Measurements from ENCODE around the gene MLYCD. TPM values are rescaled to one million over a fixed set of nuclear protein-coding genes. Genes with fewer than 3 reads are reported as not detected.

Gene MLYCD
- total and polyA plus RNA-seq, 11 donors = 19.4 to 65.3 (median 38.4) TPM

- no peak for TF ChIP-seq CTCF (IDR thresholded peaks at IDR 0.05)
- TF ChIP-seq POLR2A (IDR thresholded peaks at IDR 0.05) = no peak
- no peak for ATAC-seq
- WGBS, 4 donors = 72 to 85% (median 83%) methylated on average over 10 of the region's 10 CpGs
- H3K9me3 ChIP-seq = peaks cover 0 to 3% (median 0%) of the 10 kb centered on the region in 12 donors
- H3K27ac ChIP-seq = no peak overlapping the region
- H3K27me3 ChIP-seq = peaks cover 0 to 10% (median 0%) of the 10 kb centered on the region in 9 donors
- no peaks in the 10 kb centered on the region for H3K36me3 ChIP-seq
- peaks cover 0 to 7% (median 0%) of the 10 kb centered on the region in 12 donors for H3K4me1 ChIP-seq
- intact Hi-C loops (cut with DNase I) = loop anchor here in 4 of 10 donors (5.0 to 10.0 kb wide), 4 partner anchors 89 to 342 kb away; no protein-coding TSS in a partner anchor
- no peak overlapping the region for H3K4me3 ChIP-seq
- DNase-seq = peak in 1 of 5 donors; percentile 44
Measured at GRCh38 chr16:83973077-83973476, 74.2 kb downstream of the MLYCD start.

GRCh38 chr16:83973581-83974385, 74.9 kb downstream of the MLYCD start:
- Histone ChIP-seq H3K27ac (no peak overlapping the region), H3K9me3 (peaks cover 0 to 10% (median 0%) of the 10 kb centered on the region in 12 donors), H3K4me1 (peaks cover 0 to 3% (median 0%) of the 10 kb centered on the region in 12 donors), H3K27me3 (peaks cover 0 to 9% (median 0%) of the 10 kb centered on the region in 9 donors), H3K4me3 (no peak overlapping the region), H3K36me3 (no peaks in the 10 kb centered on the region)
- intact Hi-C loops (cut with DNase I) = loop anchor here in 4 of 10 donors (5.0 to 10.0 kb wide), 4 partner anchors 89 to 341 kb away; no protein-coding TSS in a partner anchor
- DNase-seq (peak in 1 of 5 donors; percentile 33), ATAC-seq (no peak)
- 76 to 82% (median 82%) methylated on average over 18 to 22 of the region's 22 CpGs for WGBS, 4 donors
- no peak for TF ChIP-seq POLR2A (IDR thresholded peaks at IDR 0.05)
- TF ChIP-seq CTCF (IDR thresholded peaks at IDR 0.05) = no peak

DNA sequence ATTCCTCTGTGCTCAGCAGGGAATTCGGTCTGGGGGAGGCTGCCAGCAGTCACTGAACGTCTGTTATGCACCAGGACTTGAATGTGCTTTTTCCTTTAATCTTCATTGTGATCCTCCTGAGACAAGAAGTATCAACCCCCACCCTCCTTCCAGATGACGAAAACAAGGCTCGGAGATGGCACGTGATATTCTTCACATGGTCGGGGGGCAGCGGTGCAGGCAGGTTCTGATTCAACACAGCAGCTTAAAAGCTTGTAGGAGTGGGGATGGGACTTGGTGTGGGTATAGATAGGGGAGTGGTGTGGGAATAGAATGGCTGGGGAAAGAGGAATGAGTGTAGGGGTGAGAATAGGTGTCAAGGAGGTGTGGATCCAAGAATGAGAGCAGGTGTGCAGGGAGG, 75.6 kb downstream of the MLYCD start:
- no peak for ATAC-seq
- TF ChIP-seq CTCF (IDR thresholded peaks at IDR 0.05) = no peak
- TF ChIP-seq POLR2A (IDR thresholded peaks at IDR 0.05) = no peak
- no peaks in the 10 kb centered on the region for H3K36me3 ChIP-seq
- peak in 1 of 5 donors; percentile 28 for DNase-seq
- WGBS, 4 donors = 41 to 57% (median 47%) methylated on average over 7 of the region's 7 CpGs
- no peak overlapping the region for H3K27ac ChIP-seq
- no peaks in the 10 kb centered on the region for H3K4me1 ChIP-seq
- intact Hi-C loops (cut with DNase I) = loop anchor here in 4 of 10 donors (5.0 to 10.0 kb wide), 4 partner anchors 88 to 340 kb away; no protein-coding TSS in a partner anchor
- H3K27me3 ChIP-seq = peaks cover 0 to 4% (median 0%) of the 10 kb centered on the region in 9 donors
- H3K9me3 ChIP-seq = peaks cover 0 to 15% (median 0%) of the 10 kb centered on the region in 12 donors
- H3K4me3 ChIP-seq = no peak overlapping the region

- no peak for TF ChIP-seq POLR2A (IDR thresholded peaks at IDR 0.05)
- TF ChIP-seq CTCF (IDR thresholded peaks at IDR 0.05) = no peak
- 81 to 89% (median 84%) methylated on average over 14 to 15 of the region's 15 CpGs for WGBS, 4 donors
- intact Hi-C loops (cut with DNase I) = loop anchor here in 1 of 10 donors (10.0 kb wide), 1 partner anchor 339 kb away; no protein-coding TSS in a partner anchor
- H3K4me3 ChIP-seq = no peak overlapping the region
- H3K27ac ChIP-seq = no peak overlapping the region
- no peaks in the 10 kb centered on the region for H3K4me1 ChIP-seq
- peaks cover 0 to 15% (median 0%) of the 10 kb centered on the region in 12 donors for H3K9me3 ChIP-seq
- peaks cover 0 to 2% (median 0%) of the 10 kb centered on the region in 9 donors for H3K27me3 ChIP-seq
- ATAC-seq (no peak), DNase-seq (peak in 1 of 5 donors; percentile 30)
- no peaks in the 10 kb centered on the region for H3K36me3 ChIP-seq
Measured at GRCh38 chr16:83975590-83976260, 76.8 kb downstream of the MLYCD start.
